H1 (cell line): Measurements from ENCODE around the gene EXOSC5.
"Not testable (repeated sequence)": the region's sequence is repeated elsewhere in the genome, so short reads cannot be mapped to it uniquely, and the experiment has no call there.

Source experiments
- CTCF ChIP-seq, 3 experiments: IDR thresholded peaks; 1 replicate in 2 of 3; 2 replicates in 1 of 3; pipeline versions ENCODE4 v1.5.1 to v1.6.1; 2011; ENCODE audit warnings: low read length in 3 of 3, mild to moderate bottlenecking in 3 of 3, inconsistent platforms in 2 of 3, low read depth in 1 of 3, moderate library complexity in 1 of 3; ENCODE audit not compliant: insufficient read depth in 1 of 3; ENCODE audit errors: control extremely low read depth in 1 of 3
- EP300 ChIP-seq, 2 experiments: IDR thresholded peaks; 1 replicate in 1 of 2; 2 replicates in 1 of 2; pipeline ENCODE4 v1.6.1; 2011 to 2012; ENCODE audit warnings: low read depth in 2 of 2, low read length in 2 of 2, mild to moderate bottlenecking in 2 of 2, borderline replicate concordance in 1 of 2, inconsistent platforms in 1 of 2, moderate library complexity in 1 of 2
- FOSL1 ChIP-seq: IDR thresholded peaks from 2 replicates; pipeline ENCODE4 v1.6.1; 2011; ENCODE audit warnings: mild to moderate bottlenecking, low read depth, low read length, moderate library complexity; ENCODE audit not compliant: insufficient read depth
- POLR2A ChIP-seq, 2 experiments: IDR thresholded peaks; 1 replicate in 1 of 2; 2 replicates in 1 of 2; pipeline ENCODE4 v1.6.1; 2011; ENCODE audit warnings: low read depth in 2 of 2, low read length in 2 of 2, mild to moderate bottlenecking in 2 of 2; ENCODE audit errors: control extremely low read depth in 1 of 2
- POLR2AphosphoS5 ChIP-seq: IDR thresholded peaks from 2 replicates; pipeline ENCODE4 v1.6.1; 2011; ENCODE audit warnings: low read depth, low read length
- TAF1 ChIP-seq: IDR thresholded peaks from 2 replicates; pipeline ENCODE4 v1.6.1; 2011; ENCODE audit warnings: mild to moderate bottlenecking, low read depth, low read length

GRCh38 chr19:41346916-41347315 lies 50.2 kb downstream of the EXOSC5 start:
- TF ChIP-seq CTCF (IDR thresholded peaks at IDR 0.05; ENCODE audit: control extremely low read depth in 1 of 3, insufficient read depth in 1 of 3, low read depth in 1 of 3, low read length in 3 of 3); FOSL1; EP300 (IDR thresholded peaks at IDR 0.05; ENCODE audit: borderline replicate concordance in 1 of 2, low read depth in 2 of 2, low read length in 2 of 2); POLR2AphosphoS5; POLR2A (IDR thresholded peaks at IDR 0.05; ENCODE audit: control extremely low read depth in 1 of 2, low read depth in 2 of 2, low read length in 2 of 2); TAF1: not testable (repeated sequence)
